Neural progenitor cell (in vitro differentiated cells): ENCODE measurements around the gene MAPK7. TPM values are rescaled to one million over a fixed set of nuclear protein-coding genes. Genes with fewer than 3 reads are reported as not detected.

Experiments used
- DNase-seq: peaks from one replicate; pipeline ENCODE4 v3.0.0-alpha.2; 2016; ENCODE audit warnings: low spot score
- H2AFZ ChIP-seq: fragments of 200-600 bp; sonication (generic); replicated peaks from 2 replicates; pipeline ENCODE4 v1.6.1; 2016; ENCODE audit warnings: antibody characterized with exemption
- H3F3A ChIP-seq: fragments of 200-600 bp; sonication (generic); 2 replicates; pipeline ENCODE4 v1.6.1; 2016; ENCODE audit warnings: antibody characterized with exemption, low read depth
- H3K27ac ChIP-seq: fragments of 200-600 bp; sonication (generic); 2 replicates; pipeline ENCODE4 v1.5.1; 2016; ENCODE audit warnings: mild to moderate bottlenecking
- H3K27me3 ChIP-seq: fragments of 200-600 bp; sonication (generic); 2 replicates; pipeline ENCODE4 v1.6.1; 2016; ENCODE audit warnings: mild to moderate bottlenecking, moderate library complexity
- H3K36me3 ChIP-seq: fragments of 200-600 bp; sonication (generic); 2 replicates; pipeline ENCODE4 v1.5.1; 2016
- H3K4me1 ChIP-seq: fragments of 200-600 bp; sonication (generic); 2 replicates; pipeline ENCODE4 v1.6.1; 2016; ENCODE audit warnings: mixed run types
- H3K4me2 ChIP-seq: fragments of 200-600 bp; sonication (generic); 2 replicates; pipeline ENCODE4 v1.6.1; 2016
- H3K4me3 ChIP-seq: fragments of 200-600 bp; sonication (generic); 2 replicates; pipeline ENCODE4 v1.5.1; 2016
- H3K79me2 ChIP-seq: fragments of 200-600 bp; sonication (generic); 2 replicates; pipeline ENCODE4 v1.6.1; 2016; ENCODE audit warnings: low read depth
- H3K9ac ChIP-seq: fragments of 200-600 bp; sonication (generic); 2 replicates; pipeline ENCODE4 v1.6.1; 2016
- H3K9me3 ChIP-seq: fragments of 200-600 bp; sonication (generic); 2 replicates; pipeline ENCODE4 v1.5.1; 2016; ENCODE audit warnings: low read depth
- H4K20me1 ChIP-seq: fragments of 200-600 bp; sonication (generic); 2 replicates; pipeline ENCODE4 v1.6.1; 2016; ENCODE audit warnings: low read depth
- H3K27ac Mint-ChIP-seq: 3 replicates; pipeline ENCODE4 v1.8.0; 2021; ENCODE audit warnings: mixed read lengths
- H3K27me3 Mint-ChIP-seq: 2 replicates; pipeline ENCODE4 v1.8.0; 2022; ENCODE audit warnings: low read depth, mild to moderate bottlenecking, inconsistent platforms, moderate library complexity, mixed read lengths; ENCODE audit not compliant: insufficient read depth
- H3K36me3 Mint-ChIP-seq: 3 replicates; pipeline ENCODE4 v1.8.0; 2021; ENCODE audit warnings: mixed read lengths
- H3K4me1 Mint-ChIP-seq: 3 replicates; pipeline ENCODE4 v1.8.0; 2021; ENCODE audit warnings: mixed read lengths
- H3K4me3 Mint-ChIP-seq: 3 replicates; pipeline ENCODE4 v1.8.0; 2021; ENCODE audit warnings: mild to moderate bottlenecking, moderate library complexity, mixed read lengths
- H3K9me3 Mint-ChIP-seq: 3 replicates; pipeline ENCODE4 v1.8.0; 2020; ENCODE audit warnings: mixed read lengths
- EZH2 ChIP-seq: fragments of 200-600 bp; sonication (generic); IDR thresholded peaks from 2 replicates; pipeline ENCODE4 v1.6.1; 2017; ENCODE audit warnings: antibody characterized with exemption, mild to moderate bottlenecking, moderate library complexity
- EZH2phosphoT487 ChIP-seq: fragments of 200-600 bp; sonication (generic); IDR thresholded peaks from 2 replicates; pipeline ENCODE4 v1.6.1; 2017; ENCODE audit warnings: antibody characterized with exemption
- total RNA-seq: library from RNA; depleted of rRNA; stranded (reverse); fragments of >200 nt; gene quantifications from 2 replicates; pipeline ENCODE4 v1.2.3, GENCODE V29; 2015; ENCODE audit warnings: low replicate concordance
- TF ChIP-seq, protein P1 (sequence below): fragments of 200-600 bp; sonication (generic); IDR thresholded peaks from 2 replicates; pipeline ENCODE4 v1.5.1; 2017; ENCODE audit warnings: antibody characterized with exemption, mild to moderate bottlenecking

MAPK7 gene
- total RNA-seq, 1 donor from 2014 or later, result 12.2 TPM

DNA sequence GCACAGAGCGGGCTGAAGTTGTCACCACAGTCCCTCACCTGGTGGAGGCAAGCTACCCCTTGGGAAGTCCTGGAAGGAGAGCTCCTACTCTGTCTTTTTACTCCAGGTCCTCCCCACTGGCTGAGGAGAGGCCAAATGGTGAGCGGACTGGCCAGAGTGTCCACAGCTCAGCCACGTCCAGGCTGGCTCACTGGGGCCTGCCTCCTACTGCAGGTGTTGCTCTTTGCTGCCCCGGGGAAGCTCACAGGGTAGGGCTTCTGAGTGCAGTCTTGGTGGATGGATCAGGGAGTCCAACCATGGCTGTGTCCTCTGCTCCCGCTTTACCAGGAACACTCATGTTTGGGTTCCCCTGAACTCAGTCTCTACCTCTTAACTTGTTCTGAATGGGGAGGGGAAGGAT lies 18.4 kb upstream of the MAPK7 start:
- TF ChIP-seq, protein P1, sequence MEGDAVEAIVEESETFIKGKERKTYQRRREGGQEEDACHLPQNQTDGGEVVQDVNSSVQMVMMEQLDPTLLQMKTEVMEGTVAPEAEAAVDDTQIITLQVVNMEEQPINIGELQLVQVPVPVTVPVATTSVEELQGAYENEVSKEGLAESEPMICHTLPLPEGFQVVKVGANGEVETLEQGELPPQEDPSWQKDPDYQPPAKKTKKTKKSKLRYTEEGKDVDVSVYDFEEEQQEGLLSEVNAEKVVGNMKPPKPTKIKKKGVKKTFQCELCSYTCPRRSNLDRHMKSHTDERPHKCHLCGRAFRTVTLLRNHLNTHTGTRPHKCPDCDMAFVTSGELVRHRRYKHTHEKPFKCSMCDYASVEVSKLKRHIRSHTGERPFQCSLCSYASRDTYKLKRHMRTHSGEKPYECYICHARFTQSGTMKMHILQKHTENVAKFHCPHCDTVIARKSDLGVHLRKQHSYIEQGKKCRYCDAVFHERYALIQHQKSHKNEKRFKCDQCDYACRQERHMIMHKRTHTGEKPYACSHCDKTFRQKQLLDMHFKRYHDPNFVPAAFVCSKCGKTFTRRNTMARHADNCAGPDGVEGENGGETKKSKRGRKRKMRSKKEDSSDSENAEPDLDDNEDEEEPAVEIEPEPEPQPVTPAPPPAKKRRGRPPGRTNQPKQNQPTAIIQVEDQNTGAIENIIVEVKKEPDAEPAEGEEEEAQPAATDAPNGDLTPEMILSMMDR, result no peak
- TF ChIP-seq EZH2phosphoT487, result no peak
- no peak for TF ChIP-seq EZH2
- Histone ChIP-seq H2AFZ (no peak overlapping the region), H3K27ac (no peak overlapping the region), H3K4me3 (no peak overlapping the region), H3K27me3 (no peaks in the 10 kb centered on the region), H3K4me1 (no peaks in the 10 kb centered on the region), H3K9me3 (no peaks in the 10 kb centered on the region), H4K20me1 (no peaks in the 10 kb centered on the region), H3K4me2 (no peak overlapping the region), H3F3A (no peaks in the 10 kb centered on the region), H3K36me3 (no peaks in the 10 kb centered on the region), H3K9ac (no peak overlapping the region), H3K79me2 (no peaks in the 10 kb centered on the region)
- H3K4me3 Mint-ChIP-seq, result no peak overlapping the region
- peaks cover 2% of the 10 kb centered on the region for H3K27me3 Mint-ChIP-seq
- no peak for DNase-seq
- H3K9me3 Mint-ChIP-seq, result no peaks in the 10 kb centered on the region
- H3K4me1 Mint-ChIP-seq, result peaks cover 19% of the 10 kb centered on the region
- no peak overlapping the region for H3K27ac Mint-ChIP-seq
- peaks cover 11% of the 10 kb centered on the region for H3K36me3 Mint-ChIP-seq

DNA sequence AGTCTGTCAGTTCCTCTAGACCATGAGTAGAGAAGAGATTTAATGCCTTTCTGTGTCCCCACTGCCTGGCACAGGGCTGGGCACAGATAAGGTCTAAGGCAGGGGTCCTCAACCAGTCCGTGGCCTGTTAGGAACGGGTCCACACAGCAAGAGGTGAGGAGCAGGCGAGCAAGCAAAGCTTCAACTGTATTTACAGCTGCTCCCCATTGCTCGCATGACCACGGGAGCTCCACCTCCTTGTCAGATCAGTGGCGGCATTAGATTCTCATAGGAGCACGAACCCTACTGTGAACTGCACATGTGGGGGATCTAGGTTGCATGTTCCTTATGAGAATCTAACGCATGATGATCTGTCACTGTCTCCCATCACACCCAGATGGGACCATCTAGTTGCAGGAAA lies 17.5 kb upstream of the MAPK7 start:
- Mint-ChIP-seq H3K27me3 (peaks cover 2% of the 10 kb centered on the region), H3K4me1 (peaks cover 19% of the 10 kb centered on the region), H3K9me3 (no peaks in the 10 kb centered on the region), H3K4me3 (no peak overlapping the region), H3K36me3 (peaks cover 10% of the 10 kb centered on the region), H3K27ac (no peak overlapping the region)
- no peak for DNase-seq
- no peaks in the 10 kb centered on the region for H3F3A ChIP-seq
- H3K4me2 ChIP-seq, result no peak overlapping the region
- no peak for TF ChIP-seq EZH2
- TF ChIP-seq, protein P1, result no peak
- no peak for TF ChIP-seq EZH2phosphoT487
- no peaks in the 10 kb centered on the region for H3K36me3 ChIP-seq
- no peak overlapping the region for H3K9ac ChIP-seq
- no peaks in the 10 kb centered on the region for H3K4me1 ChIP-seq
- no peak overlapping the region for H3K4me3 ChIP-seq
- no peaks in the 10 kb centered on the region for H3K27me3 ChIP-seq
- H3K79me2 ChIP-seq, result no peaks in the 10 kb centered on the region
- no peaks in the 10 kb centered on the region for H3K9me3 ChIP-seq
- no peak overlapping the region for H2AFZ ChIP-seq
- no peak overlapping the region for H3K27ac ChIP-seq
- no peaks in the 10 kb centered on the region for H4K20me1 ChIP-seq

- Histone ChIP-seq H3K27ac (no peak overlapping the region), H3K9ac (no peak overlapping the region), H3K79me2 (no peaks in the 10 kb centered on the region), H3K27me3 (no peaks in the 10 kb centered on the region), H3K4me1 (no peaks in the 10 kb centered on the region), H3K9me3 (no peaks in the 10 kb centered on the region), H3K4me2 (no peak overlapping the region), H3F3A (no peaks in the 10 kb centered on the region), H3K36me3 (no peaks in the 10 kb centered on the region), H3K4me3 (no peak overlapping the region), H2AFZ (no peak overlapping the region), H4K20me1 (no peaks in the 10 kb centered on the region)
- TF ChIP-seq, protein P1, result no peak
- no peak for TF ChIP-seq EZH2
- TF ChIP-seq EZH2phosphoT487, result no peak
- DNase-seq, result no peak
- Mint-ChIP-seq H3K36me3 (peaks cover 10% of the 10 kb centered on the region), H3K27ac (no peak overlapping the region), H3K27me3 (peaks cover 2% of the 10 kb centered on the region), H3K4me1 (peaks cover 19% of the 10 kb centered on the region), H3K9me3 (no peaks in the 10 kb centered on the region), H3K4me3 (peak overlapping the region; percentile 78)
These were observed 17.0 kb upstream of the MAPK7 start for GRCh38 chr17:19361326-19361725.

GRCh38 chr17:19361944-19362276 lies 16.4 kb upstream of the MAPK7 start:
- Mint-ChIP-seq H3K36me3 (peaks cover 10% of the 10 kb centered on the region), H3K4me3 (peak overlapping the region; percentile 91), H3K4me1 (peaks cover 19% of the 10 kb centered on the region), H3K27ac (peak overlapping the region; percentile 89), H3K9me3 (no peaks in the 10 kb centered on the region), H3K27me3 (peaks cover 2% of the 10 kb centered on the region)
- no peaks in the 10 kb centered on the region for H3K9me3 ChIP-seq
- no peak for DNase-seq
- H3K79me2 ChIP-seq, result no peaks in the 10 kb centered on the region
- no peak overlapping the region for H3K27ac ChIP-seq
- H3K4me1 ChIP-seq, result no peaks in the 10 kb centered on the region
- H3K4me2 ChIP-seq, result peak overlapping the region; percentile 93
- H2AFZ ChIP-seq, result peak overlapping the region; percentile 93
- H3F3A ChIP-seq, result no peaks in the 10 kb centered on the region
- no peaks in the 10 kb centered on the region for H4K20me1 ChIP-seq
- peak overlapping the region; percentile 70 for H3K4me3 ChIP-seq
- TF ChIP-seq, protein P1, result no peak
- TF ChIP-seq EZH2phosphoT487, result no peak
- TF ChIP-seq EZH2, result no peak
- H3K27me3 ChIP-seq, result no peaks in the 10 kb centered on the region
- peak overlapping the region; percentile 35 for H3K9ac ChIP-seq
- no peaks in the 10 kb centered on the region for H3K36me3 ChIP-seq
